ENCODE data around the gene OR6C6. TPM values are rescaled to one million over a fixed set of nuclear protein-coding genes. Genes with fewer than 3 reads are reported as not detected.
"Not testable (repeated sequence)": the region's sequence is repeated elsewhere in the genome, so short reads cannot be mapped to it uniquely, and the experiment has no call there.

OR6C6 gene
- total RNA-seq (2014; rRNA removed; shearing (Covaris generic)), result not detected in 2 replicates
- not detected in 2 replicates for polyA plus RNA-seq (2016; fragmentation: Nextera tagmentation; extraction: Ambion mirVana)

DNA sequence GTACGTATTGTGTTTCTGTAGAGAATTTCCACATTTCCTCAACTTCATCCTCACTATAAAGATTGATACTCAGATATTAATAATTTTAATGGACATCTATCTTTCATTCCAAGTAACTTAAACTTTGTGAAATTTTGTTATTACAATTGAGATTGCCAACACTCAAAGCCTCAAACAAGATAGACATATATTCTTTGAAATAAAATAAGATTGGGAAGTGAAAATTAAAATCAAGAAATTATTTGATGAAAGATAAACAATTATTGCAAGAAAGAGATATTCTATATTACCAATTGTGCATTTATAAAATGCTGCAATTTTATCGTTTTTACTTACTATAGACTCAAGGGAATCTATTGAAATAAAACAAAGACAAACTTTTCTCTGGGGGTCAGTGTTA is at the start of gene OR6C6:
Gene OR6C6, minus strand, starts transcription at position 101 of the 400 bp plus-strand sequence. CDS start 1,337 bp downstream, outside the sequence.
- TF ChIP-seq EZH2 (IDR thresholded peaks at IDR 0.05; ENCODE audit: insufficient read depth, poor library complexity, severe bottlenecking) (no peak), EZH2phosphoT487 (IDR thresholded peaks at IDR 0.05; ENCODE audit: insufficient read depth, low read depth) (no peak)
- H2AFZ ChIP-seq, result no peak within 1 kb of the TSS
- H3K4me2 ChIP-seq (ENCODE audit: unreplicated experiment), result no peak within 1 kb of the TSS
- DNase-seq, result no peak
- in situ Hi-C loops (cut with MboI), result no loop called here
- no peak within 1 kb of the TSS for H3K9ac ChIP-seq
- no peak within 1 kb of the TSS for H3K4me3 ChIP-seq
- H3K27me3 ChIP-seq (replicated peaks; ENCODE audit: insufficient read depth), result no peaks in the 10 kb centered on the region
- H3K27ac ChIP-seq, result no peak within 1 kb of the TSS
- 5 to 12% methylated on average over 2 of the region's 2 CpGs for WGBS, 2 experiments (ENCODE audit: low coverage in 1 of 2, low lambda C conversion rate in 2 of 2, missing lambda C conversion rate in 2 of 2)
- no peaks in the 10 kb centered on the region for H3K36me3 ChIP-seq (ENCODE audit: low read depth)
- no peaks in the 10 kb centered on the region for H3K9me2 ChIP-seq (ENCODE audit: insufficient read depth)
- H3K4me1 ChIP-seq (ENCODE audit: insufficient read depth), result no peaks in the 10 kb centered on the region
- H3F3A ChIP-seq (ENCODE audit: insufficient read depth), result no peaks in the 10 kb centered on the region
- no peaks in the 10 kb centered on the region for H3K79me2 ChIP-seq (ENCODE audit: insufficient read depth)
- no peaks in the 10 kb centered on the region for H3K9me3 ChIP-seq (ENCODE audit: low read depth)
- no peaks in the 10 kb centered on the region for H4K20me1 ChIP-seq (ENCODE audit: insufficient read depth)

DNA sequence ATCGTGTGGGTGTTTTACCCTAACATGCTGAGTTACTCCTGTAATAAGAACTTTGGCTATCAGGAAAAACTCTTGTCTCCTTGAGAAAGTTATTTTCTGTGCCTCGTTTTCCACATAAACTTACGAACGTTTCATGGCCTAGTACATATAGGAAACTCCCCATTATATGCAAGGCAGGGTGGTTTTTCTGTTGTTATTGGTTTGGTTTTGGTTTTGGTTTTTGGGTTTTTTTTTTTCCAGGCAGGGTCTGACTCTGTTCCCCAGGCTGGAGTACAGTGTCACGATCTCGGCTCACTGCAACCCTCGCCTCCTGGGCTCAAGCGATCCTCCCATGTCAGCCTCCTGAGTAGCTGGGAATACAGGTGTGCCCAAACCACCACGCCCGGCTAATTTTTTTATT is 39.6 kb upstream of the OR6C6 start:
- Histone ChIP-seq H4K20me1 (ENCODE audit: insufficient read depth) (no peaks in the 10 kb centered on the region), H3K4me2 (ENCODE audit: unreplicated experiment) (no peak overlapping the region), H3K79me2 (ENCODE audit: insufficient read depth) (no peaks in the 10 kb centered on the region), H3K9me3 (ENCODE audit: low read depth) (no peaks in the 10 kb centered on the region), H3K4me3 (no peak overlapping the region), H3K9me2 (ENCODE audit: insufficient read depth) (no peaks in the 10 kb centered on the region), H3K27me3 (replicated peaks; ENCODE audit: insufficient read depth) (no peaks in the 10 kb centered on the region), H3K36me3 (ENCODE audit: low read depth) (no peaks in the 10 kb centered on the region), H3K9ac (no peak overlapping the region), H2AFZ (no peak overlapping the region), H3F3A (ENCODE audit: insufficient read depth) (no peaks in the 10 kb centered on the region), H3K27ac (no peak overlapping the region), H3K4me1 (ENCODE audit: insufficient read depth) (no peaks in the 10 kb centered on the region)
- no peak for DNase-seq
- TF ChIP-seq EZH2 (IDR thresholded peaks at IDR 0.05; ENCODE audit: insufficient read depth, poor library complexity, severe bottlenecking), result no peak
- TF ChIP-seq EZH2phosphoT487 (IDR thresholded peaks at IDR 0.05; ENCODE audit: insufficient read depth, low read depth), result no peak
- 32 to 45% methylated on average over 10 of the region's 10 CpGs for WGBS, 2 experiments (ENCODE audit: low coverage in 1 of 2, low lambda C conversion rate in 2 of 2, missing lambda C conversion rate in 2 of 2)
- in situ Hi-C loops (cut with MboI), result no loop called here

DNA sequence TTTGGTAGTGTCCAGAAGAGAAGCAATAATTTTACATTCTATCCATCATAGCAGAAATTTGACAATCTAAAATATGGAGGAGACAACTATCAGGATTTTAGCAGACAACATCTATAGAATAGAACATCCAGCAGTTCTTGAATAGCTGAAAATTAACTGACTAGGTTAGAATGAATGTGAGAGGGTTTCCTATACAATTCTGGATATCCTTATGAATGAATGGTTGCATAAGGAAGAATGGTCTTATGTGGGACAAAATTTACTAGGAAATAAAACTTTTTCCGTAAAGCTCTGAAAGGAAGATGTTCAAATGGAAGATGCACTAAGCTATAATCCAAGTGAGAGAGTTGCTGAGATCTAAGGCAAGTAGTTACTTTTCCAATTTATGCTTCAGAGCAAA is 34.1 kb upstream of the OR6C6 start, which contains the start of gene OR6C3:
Gene OR6C3, plus strand, starts transcription at position 301 of the 400 bp plus-strand sequence. CDS start 955 bp downstream, outside the sequence.
- H3K9me3 ChIP-seq (ENCODE audit: low read depth), result no peaks in the 10 kb centered on the region
- 54 to 69% methylated on average over 1 of the region's 1 CpG for WGBS, 2 experiments (ENCODE audit: low coverage in 1 of 2, low lambda C conversion rate in 2 of 2, missing lambda C conversion rate in 2 of 2)
- TF ChIP-seq EZH2phosphoT487 (IDR thresholded peaks at IDR 0.05; ENCODE audit: insufficient read depth, low read depth) (no peak), EZH2 (IDR thresholded peaks at IDR 0.05; ENCODE audit: insufficient read depth, poor library complexity, severe bottlenecking) (no peak)
- H3F3A ChIP-seq (ENCODE audit: insufficient read depth), result no peaks in the 10 kb centered on the region
- no peaks in the 10 kb centered on the region for H3K27me3 ChIP-seq (replicated peaks; ENCODE audit: insufficient read depth)
- in situ Hi-C loops (cut with MboI), result no loop called here
- no peaks in the 10 kb centered on the region for H4K20me1 ChIP-seq (ENCODE audit: insufficient read depth)
- no peaks in the 10 kb centered on the region for H3K4me1 ChIP-seq (ENCODE audit: insufficient read depth)
- no peak within 1 kb of the TSS for H3K4me3 ChIP-seq
- no peak within 1 kb of the TSS for H3K9ac ChIP-seq
- H3K79me2 ChIP-seq (ENCODE audit: insufficient read depth), result no peaks in the 10 kb centered on the region
- no peaks in the 10 kb centered on the region for H3K36me3 ChIP-seq (ENCODE audit: low read depth)
- DNase-seq, result no peak
- no peak within 1 kb of the TSS for H2AFZ ChIP-seq
- H3K9me2 ChIP-seq (ENCODE audit: insufficient read depth), result no peaks in the 10 kb centered on the region
- no peak within 1 kb of the TSS for H3K4me2 ChIP-seq (ENCODE audit: unreplicated experiment)
- H3K27ac ChIP-seq, result no peak within 1 kb of the TSS

DNA sequence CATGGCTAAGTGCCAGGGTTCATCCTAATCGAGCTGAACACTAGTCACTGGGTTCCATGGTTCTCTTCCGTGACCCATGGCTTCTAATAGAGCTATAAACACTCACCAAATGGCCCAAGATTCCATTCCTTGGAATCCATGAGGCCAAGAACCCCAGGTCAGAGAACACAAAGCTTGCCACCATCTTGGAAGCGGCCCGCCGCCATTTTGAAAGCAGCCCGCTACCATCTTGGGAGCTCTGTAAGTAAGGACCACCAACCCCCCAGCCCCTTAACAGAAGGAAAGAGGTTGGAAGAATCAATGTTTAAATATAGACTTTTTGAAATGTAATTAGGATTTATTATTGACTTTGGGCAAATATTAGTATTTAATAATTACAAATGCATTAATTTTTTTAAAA is 29.4 kb upstream of the OR6C6 start:
- H3K9me3 ChIP-seq (ENCODE audit: low read depth); H3K4me2 ChIP-seq (ENCODE audit: unreplicated experiment); in situ Hi-C loops (cut with MboI); H3K4me1 ChIP-seq (ENCODE audit: insufficient read depth); H3K9ac ChIP-seq; H3K4me3 ChIP-seq; H4K20me1 ChIP-seq (ENCODE audit: insufficient read depth); H3K27me3 ChIP-seq (replicated peaks; ENCODE audit: insufficient read depth); H3K27ac ChIP-seq; DNase-seq; H3F3A ChIP-seq (ENCODE audit: insufficient read depth); H2AFZ ChIP-seq; H3K9me2 ChIP-seq (ENCODE audit: insufficient read depth); H3K36me3 ChIP-seq (ENCODE audit: low read depth); H3K79me2 ChIP-seq (ENCODE audit: insufficient read depth): not testable (repeated sequence)
- WGBS, 2 experiments (ENCODE audit: low coverage in 1 of 2, low lambda C conversion rate in 2 of 2, missing lambda C conversion rate in 2 of 2), result 64 to 71% methylated on average over 6 of the region's 6 CpGs

DNA sequence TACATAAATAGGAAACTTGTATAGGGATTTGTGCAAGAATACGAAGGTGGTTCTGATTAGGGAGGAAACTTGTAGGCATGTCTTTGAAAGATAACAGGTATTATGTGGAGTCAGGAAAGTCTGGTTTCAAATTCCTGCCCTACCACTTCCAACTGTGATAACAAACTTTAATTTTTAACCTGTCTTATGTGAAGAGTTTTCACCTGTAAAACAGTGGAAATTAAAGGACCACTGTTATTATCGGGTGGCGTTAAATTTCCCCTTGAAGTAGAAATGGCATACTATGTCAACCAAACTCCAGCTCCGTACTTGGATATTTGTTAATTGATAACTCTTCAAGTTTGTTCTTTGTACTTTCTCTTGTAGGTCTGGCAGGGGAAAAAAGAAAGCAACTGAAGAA is 23.8 kb upstream of the OR6C6 start:
- no peaks in the 10 kb centered on the region for H3K9me3 ChIP-seq (ENCODE audit: low read depth)
- no peak overlapping the region for H3K4me2 ChIP-seq (ENCODE audit: unreplicated experiment)
- H3K9ac ChIP-seq, result no peak overlapping the region
- H3K36me3 ChIP-seq (ENCODE audit: low read depth), result no peaks in the 10 kb centered on the region
- no peak overlapping the region for H3K27ac ChIP-seq
- H3F3A ChIP-seq (ENCODE audit: insufficient read depth), result no peaks in the 10 kb centered on the region
- no peaks in the 10 kb centered on the region for H3K4me1 ChIP-seq (ENCODE audit: insufficient read depth)
- H4K20me1 ChIP-seq (ENCODE audit: insufficient read depth), result no peaks in the 10 kb centered on the region
- no peaks in the 10 kb centered on the region for H3K9me2 ChIP-seq (ENCODE audit: insufficient read depth)
- H3K4me3 ChIP-seq, result no peak overlapping the region
- no peaks in the 10 kb centered on the region for H3K79me2 ChIP-seq (ENCODE audit: insufficient read depth)
- TF ChIP-seq EZH2phosphoT487 (IDR thresholded peaks at IDR 0.05; ENCODE audit: insufficient read depth, low read depth) (no peak), EZH2 (IDR thresholded peaks at IDR 0.05; ENCODE audit: insufficient read depth, poor library complexity, severe bottlenecking) (no peak)
- 45 to 47% methylated on average over 4 of the region's 4 CpGs for WGBS, 2 experiments (ENCODE audit: low coverage in 1 of 2, low lambda C conversion rate in 2 of 2, missing lambda C conversion rate in 2 of 2)
- no peak for DNase-seq
- no peak overlapping the region for H2AFZ ChIP-seq
- no peaks in the 10 kb centered on the region for H3K27me3 ChIP-seq (replicated peaks; ENCODE audit: insufficient read depth)
- in situ Hi-C loops (cut with MboI), result no loop called here
